ENCODE measurements around the gene ZNF454. TPM values are rescaled to one million over a fixed set of nuclear protein-coding genes. Genes with fewer than 3 reads are reported as not detected.
A peak's percentile ranks its signal among the peaks of the same experiment; 100 is the strongest.

The ZNF454 gene
- total RNA-seq (2014; rRNA removed; shearing (Covaris generic)) (5.9 and 12.8 TPM in 2 replicates), polyA plus RNA-seq (2016; fragmentation: Nextera tagmentation; extraction: Ambion mirVana) (3.2 and 4.9 TPM in 2 replicates)
- long read RNA-seq = 0 reads

DNA sequence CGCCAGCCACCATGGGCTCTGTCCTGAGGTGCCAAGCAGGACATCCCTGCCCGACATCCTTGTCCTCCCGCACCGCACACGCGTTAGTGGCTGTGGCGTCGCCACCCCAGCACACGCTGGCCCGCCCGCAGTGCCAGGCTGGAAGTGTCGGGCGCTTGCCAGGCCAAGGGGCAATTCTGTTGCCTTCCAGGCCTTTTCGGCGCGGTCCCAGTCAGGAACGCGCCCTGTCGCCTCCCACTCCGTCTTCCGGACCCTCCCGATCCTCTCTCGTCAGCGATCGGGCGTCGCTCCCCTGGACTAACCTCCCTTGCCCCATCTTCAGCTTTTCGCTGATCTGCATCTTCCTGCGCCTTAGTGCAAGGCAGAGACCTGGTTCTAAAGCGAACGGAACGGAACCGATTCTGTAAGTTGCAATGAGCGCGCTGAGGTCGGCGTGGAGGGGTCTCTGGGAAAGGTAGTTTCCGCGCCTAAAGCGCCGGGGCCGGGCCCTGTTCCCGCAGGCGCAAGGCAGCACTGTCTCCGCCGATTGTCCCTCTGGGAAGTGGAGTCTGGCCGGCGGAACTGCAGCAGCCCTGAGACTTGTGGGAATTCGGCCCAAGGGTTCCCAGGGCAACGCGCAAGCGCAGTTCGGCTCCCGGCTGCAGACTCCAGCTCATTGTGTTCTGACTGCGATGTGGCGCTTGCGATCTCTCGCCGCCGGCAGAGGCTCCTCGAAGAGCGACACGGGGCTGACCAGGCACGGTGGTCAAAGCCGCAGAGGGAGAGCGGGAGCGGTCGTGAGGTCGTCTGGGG lies at the start of gene ZNF454:
TSS of gene ZNF454 (plus strand) at position 630 of the 792 bp plus-strand sequence. CDS start 1,594 bp downstream, outside the sequence.
- Histone ChIP-seq H3F3A (replicated peaks; ENCODE audit: low read depth) (0 out of 2 replicates have a peak, but pooled peaks cover 8% of the 10 kb centered on the region), H3K4me1 (ENCODE audit: insufficient read depth) (no peaks in the 10 kb centered on the region; the same call in 1 of the 2 replicates), H3K27me3 (ENCODE audit: insufficient read depth) (no peaks in the 10 kb centered on the region; the same call in 1 of the 2 replicates), H3K36me3 (ENCODE audit: insufficient read depth) (peaks cover 5% of the 10 kb centered on the region; the same call in 1 of the 2 replicates), H2AFZ (peak within 1 kb of the TSS; percentile 98), H3K27ac (ENCODE audit: low read depth) (peak within 1 kb of the TSS; percentile 76), H4K20me1 (replicated peaks; ENCODE audit: insufficient read depth) (no peaks in the 10 kb centered on the region), H3K79me2 (replicated peaks; ENCODE audit: insufficient read depth) (no peaks in the 10 kb centered on the region; the same call in 1 of the 2 replicates), H3K4me3 (peak within 1 kb of the TSS; percentile 88), H3K9me2 (ENCODE audit: insufficient read depth) (peaks cover 9% of the 10 kb centered on the region; the same call in 1 of the 2 replicates), H3K4me2 (peak within 1 kb of the TSS; percentile 93)
- no peak within 1 kb of the TSS for H3K4me3 Mint-ChIP-seq
- no peak within 1 kb of the TSS for H3K27ac Mint-ChIP-seq
- TF ChIP-seq, protein P1, sequence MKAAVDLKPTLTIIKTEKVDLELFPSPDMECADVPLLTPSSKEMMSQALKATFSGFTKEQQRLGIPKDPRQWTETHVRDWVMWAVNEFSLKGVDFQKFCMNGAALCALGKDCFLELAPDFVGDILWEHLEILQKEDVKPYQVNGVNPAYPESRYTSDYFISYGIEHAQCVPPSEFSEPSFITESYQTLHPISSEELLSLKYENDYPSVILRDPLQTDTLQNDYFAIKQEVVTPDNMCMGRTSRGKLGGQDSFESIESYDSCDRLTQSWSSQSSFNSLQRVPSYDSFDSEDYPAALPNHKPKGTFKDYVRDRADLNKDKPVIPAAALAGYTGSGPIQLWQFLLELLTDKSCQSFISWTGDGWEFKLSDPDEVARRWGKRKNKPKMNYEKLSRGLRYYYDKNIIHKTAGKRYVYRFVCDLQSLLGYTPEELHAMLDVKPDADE (IDR thresholded peaks at IDR 0.05) = peak; percentile 96
- peak; percentile 85 for TF ChIP-seq POLR2AphosphoS5 (IDR thresholded peaks at IDR 0.05; ENCODE audit: low read depth)
- TF ChIP-seq ZNF462 (CRISPR knock-in tag; IDR thresholded peaks at IDR 0.05) = no peak
- no peaks in the 10 kb centered on the region for H3K4me1 Mint-ChIP-seq
- H3K36me3 Mint-ChIP-seq (ENCODE audit: low read depth) = peaks cover 57% of the 10 kb centered on the region
- H3K9me3 Mint-ChIP-seq = peaks cover 99% of the 10 kb centered on the region
- DNase-seq (ENCODE audit: low spot score) (peak; percentile 98), ATAC-seq (no peak)
- H3K27me3 Mint-ChIP-seq (ENCODE audit: insufficient read depth, low read depth, poor library complexity) = peaks cover 4% of the 10 kb centered on the region
